NCI-H2107 treated with DMSO at 0.1 percent for 48 hours (cell line): ENCODE data around the gene KCNV2.
"Not testable (repeated sequence)": the region's sequence is repeated elsewhere in the genome, so short reads cannot be mapped to it uniquely, and the experiment has no call there.

ENCODE experiments used
- DNase-seq: peaks from one replicate; lab custom pipeline; 2025; ENCODE audit not compliant: unreplicated experiment; lab: John Stamatoyannopoulos, UW

The KCNV2 gene

DNA sequence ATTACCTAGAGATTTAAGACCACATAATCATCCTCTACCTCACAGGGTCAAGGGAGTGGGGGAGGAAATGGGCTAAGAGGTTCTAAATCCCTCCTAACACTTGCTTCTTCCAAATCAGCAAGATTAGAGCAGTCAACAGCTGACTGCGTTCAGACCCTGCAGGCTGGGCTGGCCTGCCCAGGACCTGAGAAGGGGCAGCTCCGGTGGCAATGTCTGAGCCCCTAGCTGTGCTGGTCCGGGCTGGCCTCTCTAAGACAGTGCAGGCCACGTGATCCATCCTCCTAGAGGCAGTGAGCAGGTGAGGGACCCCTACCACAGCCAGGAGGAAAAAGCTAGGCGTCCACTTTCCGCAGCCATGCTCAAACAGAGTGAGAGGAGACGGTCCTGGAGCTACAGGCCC is at the start of gene KCNV2:
Gene KCNV2, plus strand, starts transcription at position 126 of the 400 bp plus-strand sequence. Its CDS starts 230 bp downstream, at position 356.
- DNase-seq, result no peak

DNA sequence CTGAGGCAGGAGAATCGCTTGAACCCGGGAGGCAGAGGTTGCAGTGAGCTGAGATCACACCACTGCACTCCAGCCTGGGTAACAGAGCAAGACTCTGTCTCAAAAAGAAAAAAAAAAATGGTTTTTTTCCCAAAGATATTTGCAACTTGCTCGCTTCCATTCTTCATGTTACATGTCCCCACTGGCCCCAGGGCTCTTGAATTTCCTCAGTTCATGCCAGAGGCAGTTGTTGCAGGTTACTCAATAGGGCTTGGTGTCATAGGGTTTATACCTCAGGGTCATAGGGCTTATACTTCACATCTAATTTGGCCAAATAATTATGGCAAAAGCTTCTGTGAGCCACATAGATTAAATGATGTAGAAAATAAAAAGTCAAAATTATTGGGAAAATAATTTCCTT is 44.1 kb upstream of the KCNV2 start:
- no peak for DNase-seq

DNA sequence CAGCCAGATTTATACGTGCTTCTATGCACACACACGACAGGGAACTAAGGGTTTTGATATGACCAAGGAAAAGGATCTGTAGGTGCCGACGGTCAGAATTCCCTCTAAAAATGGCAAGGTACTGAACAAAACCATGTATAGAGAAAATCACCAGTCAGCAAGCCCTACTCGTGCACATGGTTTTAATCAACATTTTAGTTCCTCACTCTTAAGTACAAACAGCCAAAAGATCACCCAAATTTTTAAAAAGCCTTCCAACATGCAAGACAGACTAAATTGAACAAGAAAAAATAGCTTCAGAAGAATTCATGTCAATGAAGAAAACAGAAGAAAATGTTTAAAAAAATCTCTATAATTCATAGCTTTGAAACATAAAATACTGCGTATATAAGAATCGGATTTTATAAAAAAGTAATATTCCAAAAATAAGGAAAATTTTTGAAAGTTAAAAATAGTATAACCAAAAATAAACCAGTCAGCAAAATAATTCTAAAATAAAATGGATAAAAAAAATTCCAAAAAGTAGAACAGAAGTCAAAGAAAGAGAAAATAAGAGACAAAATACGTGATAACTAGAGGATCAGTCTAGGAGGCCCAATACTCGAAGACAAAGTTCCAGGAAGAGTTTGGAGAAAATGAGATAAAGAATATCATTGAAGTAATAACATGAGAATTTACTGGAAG is 43.0 kb upstream of the KCNV2 start:
- no peak for DNase-seq

- DNase-seq, result no peak
Measured at GRCh38 chr9:2675834-2676233, 41.5 kb upstream of the KCNV2 start.

GRCh38 chr9:2676466-2676865 is 40.8 kb upstream of the KCNV2 start:
- no peak for DNase-seq

- DNase-seq, result no peak
Measured at GRCh38 chr9:2677915-2678889, 39.1 kb upstream of the KCNV2 start.

GRCh38 chr9:2679011-2679410 is 38.3 kb upstream of the KCNV2 start:
- no peak for DNase-seq

- no peak for DNase-seq
Measured at GRCh38 chr9:2681981-2682380, 35.3 kb upstream of the KCNV2 start.

- no peak for DNase-seq
Measured at GRCh38 chr9:2686911-2687310, 30.4 kb upstream of the KCNV2 start.

- no peak for DNase-seq
Measured at GRCh38 chr9:2688636-2689035, 28.7 kb upstream of the KCNV2 start.

DNA sequence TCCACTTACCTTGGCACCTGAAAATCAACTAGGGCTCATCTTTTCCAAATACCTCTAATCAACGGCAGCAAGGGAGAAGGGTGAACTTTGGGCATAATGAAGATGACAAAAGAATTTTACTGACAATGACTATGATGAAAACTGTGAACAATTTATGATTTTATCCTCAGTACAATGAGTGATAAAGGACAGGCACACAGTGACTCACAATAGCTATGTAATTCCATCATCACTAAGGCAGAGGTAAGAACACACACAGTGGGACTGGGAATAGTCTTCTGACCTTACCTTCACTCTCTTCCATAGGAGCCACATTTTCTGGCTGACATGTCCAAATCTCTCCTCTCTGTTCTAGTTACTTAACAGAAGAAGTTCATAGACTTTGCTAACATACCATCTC is 26.1 kb upstream of the KCNV2 start:
- no peak for DNase-seq

- DNase-seq, result no peak
Measured at GRCh38 chr9:2691626-2692025, 25.7 kb upstream of the KCNV2 start.

DNA sequence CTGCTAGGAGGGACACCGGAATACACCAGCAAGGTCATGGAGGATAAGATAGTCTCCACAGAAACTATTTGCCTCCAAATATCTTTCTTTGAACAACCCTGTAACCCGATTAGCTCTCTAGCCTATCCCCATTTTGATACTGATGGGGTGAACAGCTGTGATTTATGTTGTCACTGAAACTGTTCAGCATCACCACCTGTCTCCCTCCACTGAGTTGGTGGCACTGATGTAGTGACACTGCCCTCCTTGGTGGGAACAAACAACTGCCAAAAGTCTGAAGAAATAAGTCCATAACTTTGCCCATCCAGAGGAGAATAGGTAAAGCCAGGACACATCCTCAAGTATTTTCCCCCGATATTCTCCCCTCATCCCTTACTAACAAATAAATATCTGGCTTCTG is 24.3 kb upstream of the KCNV2 start:
- no peak for DNase-seq

DNA sequence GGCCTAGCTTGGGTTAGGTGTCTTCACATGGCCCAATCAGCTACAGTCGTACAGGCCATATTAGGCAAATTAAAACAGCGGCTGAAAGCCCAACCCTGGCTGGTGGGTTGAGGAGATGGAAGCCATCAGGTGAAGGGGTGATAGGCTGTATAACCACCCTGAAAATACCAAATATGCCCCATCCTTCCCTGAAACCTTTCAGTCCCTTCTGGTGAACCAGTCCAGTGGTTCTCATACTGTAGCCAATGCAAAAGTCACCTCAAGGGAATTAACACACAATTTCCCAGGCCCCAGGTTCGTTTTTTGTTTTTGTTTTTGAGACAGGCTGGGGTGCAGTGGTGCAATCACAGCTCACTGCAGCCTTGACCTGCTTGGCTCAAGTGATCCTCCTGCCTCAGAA is 19.8 kb upstream of the KCNV2 start:
- DNase-seq, result no peak

DNA sequence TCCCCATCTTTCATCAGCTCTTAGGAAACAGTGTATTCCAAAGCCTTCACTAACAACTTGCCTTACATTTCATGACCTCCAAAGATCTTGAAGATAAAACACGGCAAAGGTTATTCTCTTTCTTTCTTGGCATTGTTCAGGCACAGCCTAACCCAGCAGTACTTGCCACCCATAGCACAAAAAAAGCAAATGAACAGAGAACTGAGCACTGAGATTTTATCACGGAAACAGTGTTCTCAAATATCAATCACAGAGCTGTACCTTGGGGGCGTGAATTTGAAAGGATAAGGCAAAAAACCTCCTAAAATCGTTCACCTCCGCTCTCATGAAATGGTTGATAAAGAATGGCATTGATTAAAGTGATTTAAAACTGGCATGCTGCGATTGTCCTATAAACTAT is 16.9 kb upstream of the KCNV2 start:
- no peak for DNase-seq

- DNase-seq, result no peak
Measured at GRCh38 chr9:2700909-2701550, 16.3 kb upstream of the KCNV2 start.

- no peak for DNase-seq
Measured at GRCh38 chr9:2704504-2704903, 12.8 kb upstream of the KCNV2 start.

GRCh38 chr9:2707256-2707655 is 10.1 kb upstream of the KCNV2 start:
- not testable (repeated sequence) for DNase-seq

- no peak for DNase-seq
Measured at GRCh38 chr9:2709645-2710101, 7.6 kb upstream of the KCNV2 start.

GRCh38 chr9:2711716-2712115 is 5.6 kb upstream of the KCNV2 start:
- DNase-seq, result no peak

DNA sequence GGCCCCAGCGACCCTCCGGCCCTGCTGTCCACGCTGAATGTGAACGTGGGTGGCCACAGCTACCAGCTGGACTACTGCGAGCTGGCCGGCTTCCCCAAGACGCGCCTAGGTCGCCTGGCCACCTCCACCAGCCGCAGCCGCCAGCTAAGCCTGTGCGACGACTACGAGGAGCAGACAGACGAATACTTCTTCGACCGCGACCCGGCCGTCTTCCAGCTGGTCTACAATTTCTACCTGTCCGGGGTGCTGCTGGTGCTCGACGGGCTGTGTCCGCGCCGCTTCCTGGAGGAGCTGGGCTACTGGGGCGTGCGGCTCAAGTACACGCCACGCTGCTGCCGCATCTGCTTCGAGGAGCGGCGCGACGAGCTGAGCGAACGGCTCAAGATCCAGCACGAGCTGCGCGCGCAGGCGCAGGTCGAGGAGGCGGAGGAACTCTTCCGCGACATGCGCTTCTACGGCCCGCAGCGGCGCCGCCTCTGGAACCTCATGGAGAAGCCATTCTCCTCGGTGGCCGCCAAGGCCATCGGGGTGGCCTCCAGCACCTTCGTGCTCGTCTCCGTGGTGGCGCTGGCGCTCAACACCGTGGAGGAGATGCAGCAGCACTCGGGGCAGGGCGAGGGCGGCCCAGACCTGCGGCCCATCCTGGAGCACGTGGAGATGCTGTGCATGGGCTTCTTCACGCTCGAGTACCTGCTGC is 839 bp downstream of the KCNV2 start:
- DNase-seq, result no peak
